ENCODE data around the gene TRMT5. TPM values are rescaled to one million over a fixed set of nuclear protein-coding genes. Genes with fewer than 3 reads are reported as not detected.

The TRMT5 gene
- total RNA-seq, 4 donors from 2014 or later: 10.3 to 17.9 (median 14.3) TPM

DNA sequence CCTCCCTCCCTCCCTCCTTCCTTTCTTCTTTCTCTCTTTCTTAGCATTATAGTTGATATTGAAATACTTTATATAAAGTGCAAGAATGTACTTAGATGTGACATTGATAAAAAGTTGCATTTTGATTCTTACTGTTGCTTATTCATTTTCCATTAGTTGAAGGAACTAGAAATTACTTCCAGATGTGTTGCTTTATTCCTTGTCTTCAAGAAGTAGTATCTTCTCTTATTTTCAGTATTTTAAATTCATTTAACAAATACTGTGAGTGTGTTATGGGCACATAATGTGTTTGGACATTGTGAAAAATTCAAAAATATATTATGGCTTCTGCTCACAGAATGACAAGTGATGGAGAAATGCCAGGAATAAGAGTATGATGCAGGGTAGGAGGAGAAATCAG is 45.6 kb downstream of the TRMT5 start:
- H3K4me1 ChIP-seq: no peaks in the 10 kb centered on the region
- no peaks in the 10 kb centered on the region for H3K27me3 ChIP-seq
- no peaks in the 10 kb centered on the region for H3K9me3 ChIP-seq
- no peak overlapping the region for H3K27ac ChIP-seq
- TF ChIP-seq, protein P1, sequence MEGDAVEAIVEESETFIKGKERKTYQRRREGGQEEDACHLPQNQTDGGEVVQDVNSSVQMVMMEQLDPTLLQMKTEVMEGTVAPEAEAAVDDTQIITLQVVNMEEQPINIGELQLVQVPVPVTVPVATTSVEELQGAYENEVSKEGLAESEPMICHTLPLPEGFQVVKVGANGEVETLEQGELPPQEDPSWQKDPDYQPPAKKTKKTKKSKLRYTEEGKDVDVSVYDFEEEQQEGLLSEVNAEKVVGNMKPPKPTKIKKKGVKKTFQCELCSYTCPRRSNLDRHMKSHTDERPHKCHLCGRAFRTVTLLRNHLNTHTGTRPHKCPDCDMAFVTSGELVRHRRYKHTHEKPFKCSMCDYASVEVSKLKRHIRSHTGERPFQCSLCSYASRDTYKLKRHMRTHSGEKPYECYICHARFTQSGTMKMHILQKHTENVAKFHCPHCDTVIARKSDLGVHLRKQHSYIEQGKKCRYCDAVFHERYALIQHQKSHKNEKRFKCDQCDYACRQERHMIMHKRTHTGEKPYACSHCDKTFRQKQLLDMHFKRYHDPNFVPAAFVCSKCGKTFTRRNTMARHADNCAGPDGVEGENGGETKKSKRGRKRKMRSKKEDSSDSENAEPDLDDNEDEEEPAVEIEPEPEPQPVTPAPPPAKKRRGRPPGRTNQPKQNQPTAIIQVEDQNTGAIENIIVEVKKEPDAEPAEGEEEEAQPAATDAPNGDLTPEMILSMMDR (IDR thresholded peaks at IDR 0.05): no peak
- H3K4me3 ChIP-seq: no peak overlapping the region
- no peak for DNase-seq (ENCODE audit: low spot score in 2 of 2)
- H3K36me3 ChIP-seq: no peaks in the 10 kb centered on the region

DNA sequence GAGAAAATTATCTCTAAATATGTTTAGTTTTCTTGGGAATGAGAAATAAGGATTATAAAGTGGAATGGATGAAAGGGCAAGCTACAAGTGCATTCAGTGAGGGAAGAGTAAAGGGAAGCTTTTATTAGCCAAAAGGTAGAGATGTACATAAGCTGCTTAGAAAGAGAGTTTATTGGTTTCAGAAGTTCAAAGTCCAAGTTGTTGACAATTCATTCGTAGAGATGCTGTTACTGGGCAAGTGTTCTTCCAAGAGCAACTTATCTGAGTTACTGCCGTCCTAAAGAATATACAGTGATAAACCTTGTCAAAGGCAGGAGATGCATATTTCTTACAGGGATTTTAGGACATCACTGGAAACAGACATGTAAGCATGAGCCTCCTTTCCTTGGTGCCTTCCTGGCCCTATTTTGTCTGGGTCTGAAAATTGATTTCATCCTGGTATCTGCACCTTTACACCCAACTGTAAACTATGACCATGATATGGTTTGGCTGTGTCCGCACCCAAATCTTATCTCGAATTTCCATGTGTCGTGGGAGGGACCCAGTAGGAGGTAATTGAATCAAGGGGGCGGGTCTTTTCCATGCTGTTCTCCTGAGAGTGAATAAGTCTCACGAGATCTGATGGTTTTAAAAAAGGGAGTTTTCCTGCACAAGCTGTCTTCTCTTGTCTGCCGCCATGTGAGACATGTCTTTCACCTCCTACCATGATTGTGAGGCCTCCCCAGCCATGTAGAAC is 46.8 kb downstream of the TRMT5 start:
- Histone ChIP-seq H3K27me3 (no peaks in the 10 kb centered on the region), H3K9me3 (no peaks in the 10 kb centered on the region), H3K4me1 (no peaks in the 10 kb centered on the region), H3K27ac (no peak overlapping the region), H3K4me3 (no peak overlapping the region), H3K36me3 (no peaks in the 10 kb centered on the region)
- DNase-seq (ENCODE audit: low spot score in 2 of 2): no peak
- WGBS: 92% methylated on average over 8 of the region's 8 CpGs
- TF ChIP-seq POLR2AphosphoS5 (IDR thresholded peaks at IDR 0.05) (no peak), POLR2A (IDR thresholded peaks at IDR 0.05) (no peak), EP300 (IDR thresholded peaks at IDR 0.05) (no peak)
- TF ChIP-seq, protein P1 (IDR thresholded peaks at IDR 0.05): no peak

DNA sequence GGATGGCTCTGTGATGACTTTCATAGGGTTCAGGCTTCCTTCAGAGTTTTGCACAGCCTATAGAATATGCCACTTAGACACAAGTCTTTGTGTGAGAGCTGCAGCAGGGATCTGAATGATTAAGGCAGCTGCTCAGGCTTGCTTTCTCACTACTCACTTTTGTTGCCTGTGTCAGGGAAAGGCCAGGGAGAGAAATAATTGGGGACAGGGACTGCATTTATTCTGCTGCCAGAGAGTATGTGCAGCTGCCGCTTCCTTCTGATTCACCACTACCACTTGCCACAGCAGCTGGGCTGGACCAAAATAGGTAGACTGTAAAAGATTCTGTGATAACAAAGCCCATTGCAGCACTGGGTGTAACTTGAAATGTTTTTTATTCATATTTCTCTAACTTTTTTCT is 49.7 kb downstream of the TRMT5 start:
- Histone ChIP-seq H3K4me1 (no peaks in the 10 kb centered on the region), H3K36me3 (no peaks in the 10 kb centered on the region), H3K27me3 (no peaks in the 10 kb centered on the region), H3K27ac (no peak overlapping the region), H3K9me3 (no peaks in the 10 kb centered on the region), H3K4me3 (no peak overlapping the region)
- TF ChIP-seq POLR2A (IDR thresholded peaks at IDR 0.05) (no peak), POLR2AphosphoS5 (IDR thresholded peaks at IDR 0.05) (no peak), EP300 (IDR thresholded peaks at IDR 0.05) (no peak)
- TF ChIP-seq, protein P1 (IDR thresholded peaks at IDR 0.05): no peak
- 68% methylated on average over 1 of the region's 1 CpG for WGBS
- no peak for DNase-seq (ENCODE audit: low spot score in 2 of 2)

DNA sequence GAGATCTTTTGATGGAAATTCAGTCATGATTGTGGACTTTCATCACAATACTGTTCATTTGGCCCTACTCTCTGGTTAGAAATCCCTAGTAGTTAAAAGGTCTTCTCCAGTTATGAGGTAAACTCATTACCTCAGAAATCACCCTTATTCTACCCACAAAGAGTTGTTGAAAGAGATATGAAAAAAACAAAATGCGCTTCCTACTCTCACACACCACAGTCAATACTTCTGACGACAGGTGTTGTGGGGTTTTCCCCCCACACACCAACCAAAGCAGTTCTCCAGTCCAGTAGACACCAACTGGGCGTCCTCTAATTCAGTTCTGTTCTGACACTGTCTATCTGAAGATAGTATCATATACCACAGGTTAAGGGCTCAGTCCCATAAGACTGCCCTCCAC is 54.9 kb downstream of the TRMT5 start:
- H3K4me3 ChIP-seq: no peak overlapping the region
- TF ChIP-seq EP300 (IDR thresholded peaks at IDR 0.05): no peak
- TF ChIP-seq, protein P1 (IDR thresholded peaks at IDR 0.05): no peak
- no peaks in the 10 kb centered on the region for H3K36me3 ChIP-seq
- H3K27me3 ChIP-seq: no peaks in the 10 kb centered on the region
- no peak overlapping the region for H3K27ac ChIP-seq
- H3K4me1 ChIP-seq: no peaks in the 10 kb centered on the region
- DNase-seq (ENCODE audit: low spot score in 2 of 2): no peak
- H3K9me3 ChIP-seq: no peaks in the 10 kb centered on the region
- WGBS: 97% methylated on average over 3 of the region's 3 CpGs

DNA sequence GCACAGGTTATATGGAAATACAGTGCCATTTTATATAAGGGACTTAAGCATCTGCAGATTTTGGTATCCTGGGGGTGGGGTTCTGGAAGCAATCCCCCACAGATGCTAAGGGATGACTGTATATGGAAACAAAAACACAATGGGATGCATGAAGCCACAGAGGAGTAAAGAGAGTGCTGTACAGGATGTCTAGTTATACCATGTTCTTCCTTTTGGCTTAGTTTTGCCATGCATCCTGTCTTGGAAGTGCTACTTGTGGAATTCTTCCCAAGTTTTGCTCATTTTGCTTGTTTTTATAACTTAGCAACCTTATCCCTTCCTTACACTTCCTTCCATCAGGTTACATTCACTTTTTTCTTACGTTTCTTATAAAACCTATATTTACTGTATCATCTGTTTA is 55.6 kb downstream of the TRMT5 start:
- no peaks in the 10 kb centered on the region for H3K27me3 ChIP-seq
- no peaks in the 10 kb centered on the region for H3K36me3 ChIP-seq
- TF ChIP-seq EP300 (IDR thresholded peaks at IDR 0.05) (no peak), POLR2A (IDR thresholded peaks at IDR 0.05) (no peak), POLR2AphosphoS5 (IDR thresholded peaks at IDR 0.05) (no peak)
- TF ChIP-seq, protein P1 (IDR thresholded peaks at IDR 0.05): no peak
- no peak overlapping the region for H3K27ac ChIP-seq
- WGBS: 83% methylated on average over 1 of the region's 1 CpG
- H3K4me3 ChIP-seq: no peak overlapping the region
- H3K9me3 ChIP-seq: no peaks in the 10 kb centered on the region
- H3K4me1 ChIP-seq: no peaks in the 10 kb centered on the region
- no peak for DNase-seq (ENCODE audit: low spot score in 2 of 2)
